Sigmoid colon (tissue), 4 donors: ENCODE data around the gene KLHL21.

ENCODE experiments used
- CTCF ChIP-seq, 4 experiments: fragments of 450-650 bp in 3 of 4; fragments of 200-600 bp in 1 of 4; IDR thresholded peaks; one replicate each; pipeline ENCODE4 v1.5.1; 2016 to 2019; ENCODE audit warnings: antibody characterized with exemption in 4 of 4, mild to moderate bottlenecking in 3 of 4, moderate library complexity in 2 of 4
- EP300 ChIP-seq, 4 donors: sonication (generic); formaldehyde crosslinking; IDR thresholded peaks; one replicate each; pipeline ENCODE4 v1.6.1; 2017; ENCODE audit warnings: antibody characterized with exemption in 4 of 4
- POLR2A ChIP-seq, 2 donors: fragments of 450-650 bp; IDR thresholded peaks; one replicate each; pipeline ENCODE4 v1.6.1; 2016; ENCODE audit warnings: antibody characterized with exemption in 2 of 2, mild to moderate bottlenecking in 2 of 2, moderate library complexity in 2 of 2

GRCh38 chr1:6557597-6557996, 45.1 kb downstream of the KLHL21 start:
- TF ChIP-seq EP300 (IDR thresholded peaks at IDR 0.05): no peak
- no peak for TF ChIP-seq POLR2A (IDR thresholded peaks at IDR 0.05)
- TF ChIP-seq CTCF (IDR thresholded peaks at IDR 0.05): no peak
